HK-2 (cell line): ENCODE data around the gene HOXA3.

ENCODE experiments used
- DNase-seq: peaks from one replicate; pipeline ENCODE4 v3.0.0-alpha.2; 2018; ENCODE audit not compliant: unreplicated experiment

HOXA3 gene

GRCh38 chr7:27129729-27130539, 22.4 kb downstream of the HOXA3 start:
- DNase-seq = peak; percentile 63

DNA sequence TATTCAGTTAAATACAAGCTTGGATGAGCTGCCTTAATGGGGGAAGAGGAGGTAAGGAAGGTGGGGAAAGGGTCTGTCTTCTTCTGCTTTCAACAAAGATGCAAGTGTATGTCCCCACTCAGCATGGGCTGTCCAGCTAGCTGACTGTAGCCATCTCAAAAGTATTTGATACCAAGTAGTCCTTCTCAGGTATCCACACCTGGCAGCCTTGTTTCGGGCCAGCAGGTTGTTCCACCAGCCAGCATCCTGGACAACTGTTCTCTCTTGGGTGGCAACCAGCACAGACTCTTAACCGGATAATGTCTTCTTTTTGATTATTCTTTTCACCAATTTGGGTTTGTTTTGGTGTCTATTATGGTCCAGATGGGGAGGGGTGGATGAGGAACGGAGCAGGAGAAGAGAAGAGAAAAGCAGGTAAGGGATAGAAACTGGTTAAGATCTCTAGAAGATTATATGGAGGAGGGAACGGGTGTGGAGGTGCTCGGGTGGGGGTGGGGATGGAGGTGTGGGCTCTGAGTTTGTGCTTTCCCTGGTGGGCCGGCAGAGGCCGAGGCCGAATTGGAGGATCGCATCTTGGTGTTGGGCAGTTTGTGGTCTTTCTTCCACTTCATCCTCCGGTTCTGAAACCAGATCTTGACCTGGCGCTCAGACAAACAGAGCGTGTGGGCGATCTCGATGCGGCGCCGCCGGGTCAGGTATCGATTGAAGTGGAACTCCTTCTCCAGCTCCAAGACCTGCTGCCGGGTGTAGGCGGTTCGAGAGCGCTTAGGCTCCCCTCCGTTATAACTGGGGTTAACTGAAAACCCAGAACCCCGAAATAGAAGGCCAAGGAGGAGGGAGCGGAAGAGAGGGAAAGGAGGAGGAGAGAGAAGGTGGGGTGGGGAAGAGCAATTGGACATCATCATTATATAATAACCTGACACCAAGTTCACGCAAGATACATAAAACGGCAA, 23.3 kb downstream of the HOXA3 start:
- DNase-seq = no peak

GRCh38 chr7:27128034-27128433, 24.3 kb downstream of the HOXA3 start:
- DNase-seq = no peak

GRCh38 chr7:27126596-27127327, 25.6 kb downstream of the HOXA3 start:
- no peak for DNase-seq

- DNase-seq = no peak
Measured at GRCh38 chr7:27125986-27126394, 26.4 kb downstream of the HOXA3 start.

GRCh38 chr7:27124902-27125689, 27.3 kb downstream of the HOXA3 start:
- DNase-seq = no peak

DNA sequence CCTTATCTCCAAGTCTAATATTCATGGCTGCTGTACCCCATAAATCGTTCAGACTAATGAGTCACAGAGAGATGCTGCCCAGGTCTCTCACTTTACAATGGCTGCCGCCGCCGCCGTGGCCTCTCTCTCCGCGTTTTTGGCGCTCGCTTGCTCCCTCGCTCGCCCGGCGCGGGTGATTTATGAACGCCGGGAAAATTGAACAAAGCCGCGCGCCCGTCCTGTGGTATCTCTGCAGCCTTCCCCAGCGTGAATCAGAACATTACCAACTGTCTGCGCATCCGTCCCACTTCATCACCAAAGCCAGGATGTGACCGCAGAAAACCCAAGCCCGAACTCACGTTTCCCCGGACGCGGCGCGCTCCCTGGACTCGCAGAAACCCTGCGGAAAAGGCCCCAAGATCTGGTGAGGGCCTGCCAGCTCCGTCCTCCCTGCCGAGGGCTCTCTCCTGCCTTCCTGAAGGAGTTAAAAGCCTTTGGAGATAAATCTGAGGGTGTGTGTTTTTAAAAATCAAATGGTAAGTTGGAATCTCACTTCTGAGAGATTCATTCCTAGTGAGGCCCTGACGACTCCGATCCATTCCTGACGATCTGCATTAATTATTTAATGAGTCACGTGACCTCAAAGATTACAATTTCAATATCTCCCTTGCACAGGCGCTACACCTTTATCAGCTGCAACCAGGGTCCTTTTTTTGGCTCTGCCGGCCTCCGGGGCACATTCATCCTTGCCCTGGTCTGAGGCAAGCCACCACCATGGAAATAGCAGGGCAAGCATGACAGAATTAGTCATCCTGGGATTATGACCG, 28.1 kb downstream of the HOXA3 start:
- peak; percentile 88 for DNase-seq

DNA sequence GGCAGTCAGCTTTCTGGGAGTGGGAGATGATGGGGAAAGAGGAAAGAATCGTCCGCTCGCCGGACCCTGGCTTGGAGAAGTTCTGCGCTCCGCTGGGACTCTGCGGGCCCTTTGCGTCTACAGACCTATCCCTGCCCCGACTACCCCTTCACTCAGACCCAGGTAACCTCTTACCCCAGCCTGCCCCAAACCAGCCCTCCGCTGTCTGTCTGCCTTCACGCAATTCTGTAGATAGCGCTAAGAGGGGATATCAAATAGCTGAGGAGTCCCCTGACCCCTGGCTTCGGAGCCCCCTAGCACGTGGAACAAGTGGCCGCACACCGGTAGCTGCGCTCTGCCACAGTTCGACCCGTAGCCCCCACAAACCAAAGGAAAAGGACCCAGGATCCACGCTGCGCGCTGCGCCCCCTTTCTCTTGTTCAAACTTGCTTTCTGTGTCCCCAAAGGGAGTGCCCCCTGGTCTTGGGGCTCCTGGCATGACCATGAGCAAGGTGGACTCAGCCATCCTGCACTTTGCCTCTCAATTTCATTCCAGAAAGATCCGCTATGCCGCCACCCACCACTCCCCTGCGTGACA, 28.8 kb downstream of the HOXA3 start:
- DNase-seq = peak; percentile 44

- DNase-seq = no peak
Measured at GRCh38 chr7:27123007-27123476, 29.3 kb downstream of the HOXA3 start.

DNA sequence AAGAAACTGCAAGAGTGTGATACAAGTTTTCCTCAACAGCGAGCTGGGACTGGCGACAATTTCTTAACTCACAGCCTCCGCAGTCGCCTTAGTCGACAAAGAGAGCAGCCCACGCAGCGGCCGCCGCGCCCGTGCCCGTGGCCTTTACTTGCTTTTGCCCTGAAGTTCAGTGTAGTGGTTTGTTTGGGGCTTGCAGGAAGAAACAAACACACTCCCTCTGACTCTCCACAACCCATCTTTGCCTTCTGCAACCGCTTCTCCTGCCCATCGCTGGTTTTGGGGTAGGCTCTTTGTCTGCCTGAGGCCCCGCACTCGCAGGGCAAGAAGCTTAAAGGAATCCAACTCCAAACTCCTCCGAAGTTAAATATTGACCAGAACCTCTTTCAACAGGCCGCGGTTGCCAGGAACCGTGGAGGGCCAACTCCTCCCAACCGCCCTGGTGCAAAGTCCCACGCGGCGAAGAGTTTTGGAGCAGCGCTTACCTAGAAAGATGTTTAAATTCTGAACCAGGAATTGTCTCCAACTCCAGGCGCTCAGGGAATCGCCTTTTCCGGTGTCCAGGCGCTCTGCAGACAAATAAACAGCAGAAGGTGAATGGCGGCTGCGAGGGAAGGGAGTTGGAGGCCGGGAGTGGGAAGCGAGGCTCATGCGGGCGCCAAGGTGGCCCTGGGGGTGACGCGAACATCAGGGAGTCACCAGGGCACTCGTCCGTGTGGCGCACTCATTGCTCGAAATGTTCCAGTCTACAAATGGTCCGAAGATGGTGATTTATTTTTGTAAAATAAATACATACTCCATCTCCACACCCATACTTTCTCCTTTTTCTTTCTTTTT, 30.1 kb downstream of the HOXA3 start:
- peak; percentile 76 for DNase-seq

GRCh38 chr7:27121684-27122076, 30.7 kb downstream of the HOXA3 start:
- no peak for DNase-seq

DNA sequence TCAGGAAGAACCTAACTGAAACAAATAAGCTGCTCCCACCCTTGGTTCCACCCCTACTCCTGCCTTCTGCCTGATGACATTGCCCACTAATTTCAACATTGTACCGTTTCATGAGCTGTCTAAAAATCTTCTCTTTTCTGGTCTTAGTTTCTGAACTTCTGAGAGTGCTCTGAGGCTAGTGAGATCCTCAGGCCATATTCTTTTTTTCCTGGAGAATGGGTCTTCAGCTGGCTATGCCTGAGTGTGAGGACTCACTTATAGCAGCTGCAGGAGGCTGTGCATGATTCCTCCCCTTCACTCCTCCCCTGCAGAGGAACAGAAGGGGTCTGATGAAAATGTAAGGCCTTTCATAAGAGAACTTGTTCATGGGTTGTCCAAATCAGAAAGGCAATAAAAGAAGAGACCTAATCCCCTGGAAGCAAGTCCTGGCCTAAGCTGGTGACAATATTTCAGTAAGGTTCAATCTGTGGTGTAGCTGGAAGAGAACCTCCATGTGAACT, 32.9 kb downstream of the HOXA3 start:
- DNase-seq = no peak

DNA sequence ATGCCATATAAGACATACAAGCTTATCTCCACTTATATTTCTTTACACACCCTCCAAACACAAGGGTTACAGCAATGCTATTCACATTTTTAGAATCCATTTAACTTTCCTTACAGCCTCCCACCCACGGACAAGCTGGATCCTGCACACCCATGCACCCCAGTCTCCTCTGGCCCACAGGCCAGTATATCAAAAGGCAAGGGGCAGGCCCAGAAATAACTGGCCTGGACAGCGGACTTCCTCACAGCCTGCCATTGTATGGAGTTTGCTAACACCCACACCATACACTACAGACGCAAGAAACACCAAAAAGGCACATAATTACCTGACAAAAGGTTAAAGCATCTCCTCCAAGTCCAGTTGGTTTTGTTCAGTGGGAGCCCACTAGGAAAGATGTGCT, 33.8 kb downstream of the HOXA3 start:
- DNase-seq = no peak

DNA sequence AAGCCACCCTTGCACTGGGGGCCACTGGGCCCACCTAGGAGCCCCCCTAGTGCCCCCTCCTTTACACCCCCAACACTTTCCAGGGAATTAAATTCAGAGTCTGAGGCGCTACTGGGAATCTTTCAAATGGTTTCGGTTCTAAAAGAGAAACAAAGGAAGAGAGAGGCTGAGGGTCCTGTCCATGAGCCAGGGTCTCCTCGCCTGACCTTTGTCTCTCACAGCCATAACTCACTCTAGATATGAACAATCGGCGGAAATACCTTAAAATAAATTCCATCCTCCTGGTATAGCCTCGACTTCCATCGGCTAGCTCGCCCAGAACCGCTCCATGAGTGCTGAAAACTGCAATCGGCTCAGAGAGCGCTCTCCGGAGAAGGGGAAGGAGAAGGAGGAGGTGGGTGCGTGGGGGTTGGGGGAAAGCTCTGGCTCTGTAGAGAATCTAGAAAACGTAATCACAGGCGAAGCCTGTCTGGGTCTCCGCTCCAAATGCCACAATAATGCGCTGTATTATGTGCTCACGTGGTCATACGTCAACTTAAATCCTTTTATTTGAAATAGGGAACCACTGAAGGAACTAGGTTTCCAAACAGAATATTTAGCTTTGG, 34.4 kb downstream of the HOXA3 start:
- DNase-seq = peak; percentile 71

DNA sequence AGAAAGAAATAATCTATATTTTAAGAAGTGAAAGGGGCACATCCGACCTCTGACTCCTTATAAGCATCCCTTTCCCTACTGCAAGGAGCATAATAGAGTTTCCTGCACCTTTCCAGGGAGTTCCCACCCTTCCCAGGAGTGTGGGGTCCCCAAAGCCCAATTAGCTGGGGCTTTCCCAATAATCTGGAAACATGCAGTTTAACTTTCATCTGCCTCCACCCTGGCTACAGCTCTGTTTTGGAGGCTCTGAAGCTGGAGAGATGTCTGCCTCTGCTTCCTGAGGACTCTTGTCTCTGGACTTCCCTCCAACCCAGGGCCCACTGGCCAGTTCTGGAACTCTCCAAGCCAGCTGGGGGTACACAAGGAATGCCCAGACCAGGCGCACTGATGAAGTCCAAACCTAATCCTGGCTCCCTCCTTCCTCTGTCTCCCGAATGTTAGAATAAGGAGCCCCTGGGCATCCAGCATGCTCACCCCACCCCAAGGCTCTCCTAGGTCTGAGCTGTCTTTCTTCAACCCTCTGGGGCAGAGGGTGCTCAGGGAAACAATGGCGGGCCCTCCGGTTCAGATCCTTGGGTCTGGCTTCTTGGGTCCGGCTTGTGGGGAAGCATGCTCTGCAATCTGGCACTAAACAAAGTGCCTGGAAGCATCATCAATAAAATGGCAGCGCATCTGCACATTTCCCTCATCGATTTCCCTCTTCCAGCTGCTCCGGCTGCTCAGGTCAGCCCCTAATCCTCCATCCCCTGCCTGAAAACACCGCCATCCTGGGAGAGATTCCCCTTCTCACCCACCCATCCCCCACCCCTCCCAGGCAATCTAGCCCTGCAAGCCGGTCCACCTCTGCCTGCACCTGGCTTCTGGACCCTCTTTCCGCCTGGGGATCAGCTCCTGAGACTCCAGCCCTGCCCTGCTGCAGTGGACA, 35.2 kb downstream of the HOXA3 start:
- DNase-seq = peak; percentile 58

DNA sequence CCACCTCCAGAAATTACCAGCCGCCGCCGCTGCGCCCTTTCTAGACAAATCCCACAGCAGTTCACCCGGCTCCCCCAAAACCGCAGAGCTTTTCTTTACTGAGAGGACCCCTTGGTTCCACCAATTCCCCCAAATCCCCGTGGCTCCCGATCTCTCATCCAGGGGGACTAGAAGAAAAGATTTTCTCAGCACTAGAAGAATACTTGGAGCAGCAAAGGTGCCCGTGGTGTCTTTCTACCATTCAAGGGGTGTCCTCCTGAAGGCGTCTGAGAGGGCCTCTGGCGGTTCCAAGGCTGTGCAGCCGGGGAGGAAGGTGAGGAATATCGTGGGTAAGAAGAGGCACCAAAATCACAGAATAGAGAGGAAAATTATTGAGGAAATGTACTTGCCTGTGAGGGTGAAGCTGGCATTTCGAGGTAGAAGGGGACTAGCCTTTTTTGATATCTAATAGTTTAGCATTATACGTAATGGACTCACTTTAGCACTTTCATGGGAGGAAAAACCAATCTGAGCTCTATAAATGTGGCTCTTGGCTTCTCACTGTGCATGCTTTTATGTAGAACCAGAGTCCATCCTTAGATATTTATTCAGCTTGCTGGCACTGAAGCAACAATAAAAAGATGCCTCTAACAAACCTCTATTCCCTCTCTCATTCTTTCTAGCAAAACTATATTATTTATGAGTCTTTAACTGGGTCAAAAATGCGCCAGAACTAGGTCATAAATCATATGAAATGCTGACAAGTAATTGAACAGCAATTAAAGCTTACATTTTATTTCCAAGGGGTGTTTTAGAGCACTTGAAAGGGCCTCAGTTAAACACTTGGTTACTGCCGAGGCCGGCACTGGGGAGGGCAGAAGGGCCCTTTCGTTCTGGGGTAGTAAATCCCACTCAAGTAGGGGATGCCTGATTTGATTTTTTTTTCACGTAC, 36.1 kb downstream of the HOXA3 start:
- no peak for DNase-seq
